ENCODE results near the gene C14orf132.
"Not testable (repeated sequence)": the region's sequence is repeated elsewhere in the genome, so short reads cannot be mapped to it uniquely, and the experiment has no call there.

The C14orf132 gene

DNA sequence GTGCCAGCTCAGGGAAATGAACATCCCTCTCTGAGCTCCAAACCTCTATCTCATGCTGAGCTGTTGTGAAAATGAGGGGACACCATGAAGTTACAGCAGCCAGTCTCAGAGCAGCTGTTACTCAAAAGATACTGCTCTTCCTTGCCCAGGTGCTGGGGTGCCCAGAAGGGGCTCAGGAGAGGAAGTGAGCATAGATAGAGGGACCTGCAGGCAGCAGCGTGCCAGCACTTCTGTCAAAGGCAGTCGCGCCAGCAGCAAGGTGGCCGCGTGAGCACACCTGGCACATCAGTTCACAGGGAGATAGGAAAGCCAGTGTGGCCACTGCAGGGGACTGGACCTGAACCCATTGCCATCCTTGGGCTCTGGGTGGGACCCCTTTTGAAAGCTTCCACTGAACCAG is 27.8 kb downstream of the C14orf132 start:
- TF ChIP-seq, protein P1, sequence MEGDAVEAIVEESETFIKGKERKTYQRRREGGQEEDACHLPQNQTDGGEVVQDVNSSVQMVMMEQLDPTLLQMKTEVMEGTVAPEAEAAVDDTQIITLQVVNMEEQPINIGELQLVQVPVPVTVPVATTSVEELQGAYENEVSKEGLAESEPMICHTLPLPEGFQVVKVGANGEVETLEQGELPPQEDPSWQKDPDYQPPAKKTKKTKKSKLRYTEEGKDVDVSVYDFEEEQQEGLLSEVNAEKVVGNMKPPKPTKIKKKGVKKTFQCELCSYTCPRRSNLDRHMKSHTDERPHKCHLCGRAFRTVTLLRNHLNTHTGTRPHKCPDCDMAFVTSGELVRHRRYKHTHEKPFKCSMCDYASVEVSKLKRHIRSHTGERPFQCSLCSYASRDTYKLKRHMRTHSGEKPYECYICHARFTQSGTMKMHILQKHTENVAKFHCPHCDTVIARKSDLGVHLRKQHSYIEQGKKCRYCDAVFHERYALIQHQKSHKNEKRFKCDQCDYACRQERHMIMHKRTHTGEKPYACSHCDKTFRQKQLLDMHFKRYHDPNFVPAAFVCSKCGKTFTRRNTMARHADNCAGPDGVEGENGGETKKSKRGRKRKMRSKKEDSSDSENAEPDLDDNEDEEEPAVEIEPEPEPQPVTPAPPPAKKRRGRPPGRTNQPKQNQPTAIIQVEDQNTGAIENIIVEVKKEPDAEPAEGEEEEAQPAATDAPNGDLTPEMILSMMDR (IDR thresholded peaks at IDR 0.05; ENCODE audit: insufficient read depth, low read depth, low read length, missing control alignments), result no peak
- no peak overlapping the region for H3K4me3 ChIP-seq (ENCODE audit: low read length)
- DNase-seq (ENCODE audit: low read depth), result no peak

DNA sequence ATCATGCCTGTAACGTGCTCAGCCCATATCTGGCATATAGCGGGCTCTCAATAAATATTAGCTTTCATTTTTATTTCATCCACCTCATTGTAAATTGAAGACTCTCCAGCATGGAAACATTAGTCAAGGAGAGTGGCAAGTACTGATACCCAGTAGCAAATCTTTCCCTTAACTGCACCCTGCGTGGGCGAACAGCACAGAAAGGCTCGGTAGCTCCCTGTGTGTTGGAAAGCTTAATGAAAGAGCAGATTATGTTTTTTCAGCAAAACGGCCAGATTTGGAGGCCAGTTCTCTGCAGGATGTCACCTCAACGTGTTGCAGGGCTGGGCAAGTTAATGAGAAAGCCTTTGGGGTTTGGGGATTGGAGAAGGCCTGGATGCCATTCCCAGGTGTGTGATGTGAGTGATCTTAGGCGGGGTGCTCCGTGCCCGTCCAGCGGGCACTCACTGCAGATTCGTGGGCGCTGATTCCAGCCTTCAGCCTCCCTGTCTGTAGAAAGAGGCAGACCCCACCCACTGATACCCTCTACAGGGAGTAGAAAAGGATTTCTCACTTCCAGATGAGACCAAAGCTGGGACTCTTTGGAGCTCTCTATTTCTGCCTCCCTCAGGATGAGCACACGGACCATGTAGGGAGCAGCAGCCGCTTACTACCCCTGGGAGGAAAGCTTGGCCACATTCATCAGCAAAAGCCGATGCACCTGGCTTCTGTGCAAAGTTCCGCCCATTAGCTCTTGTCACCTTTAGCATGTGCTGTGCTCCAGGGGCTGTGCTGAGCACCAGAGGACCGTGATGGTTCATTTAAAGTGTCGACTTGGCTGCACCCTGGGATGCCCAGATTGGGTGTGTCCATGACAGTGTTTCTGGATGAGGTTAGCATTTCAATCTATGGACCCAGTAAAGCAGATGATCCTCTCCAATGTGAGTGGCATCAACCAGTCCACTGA is 29.1 kb downstream of the C14orf132 start:
- H3K4me3 ChIP-seq (ENCODE audit: low read length), result no peak overlapping the region
- DNase-seq (ENCODE audit: low read depth), result no peak
- TF ChIP-seq, protein P1 (IDR thresholded peaks at IDR 0.05; ENCODE audit: insufficient read depth, low read depth, low read length, missing control alignments), result no peak

DNA sequence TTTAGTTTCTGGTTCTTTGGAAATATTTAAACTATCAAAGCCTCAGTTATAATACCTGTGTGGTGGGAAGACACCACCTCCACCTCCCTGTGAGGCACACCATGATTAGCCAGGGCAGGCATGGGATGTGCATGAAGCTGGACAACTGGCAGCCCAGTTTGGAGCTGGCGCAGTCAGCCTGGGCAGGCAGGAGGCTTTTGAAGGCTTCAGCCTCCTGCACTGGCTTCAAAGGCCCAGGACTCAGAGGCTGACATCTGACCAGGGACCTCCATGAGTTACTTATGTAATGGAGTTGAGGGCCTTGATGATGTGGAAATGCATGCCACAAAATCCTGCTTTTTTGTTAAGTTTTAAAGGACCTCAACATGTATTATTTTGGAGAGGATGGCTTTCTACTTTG is 30.3 kb downstream of the C14orf132 start:
- H3K4me3 ChIP-seq (ENCODE audit: low read length), result no peak overlapping the region
- TF ChIP-seq, protein P1 (IDR thresholded peaks at IDR 0.05; ENCODE audit: insufficient read depth, low read depth, low read length, missing control alignments), result no peak
- DNase-seq (ENCODE audit: low read depth), result no peak

DNA sequence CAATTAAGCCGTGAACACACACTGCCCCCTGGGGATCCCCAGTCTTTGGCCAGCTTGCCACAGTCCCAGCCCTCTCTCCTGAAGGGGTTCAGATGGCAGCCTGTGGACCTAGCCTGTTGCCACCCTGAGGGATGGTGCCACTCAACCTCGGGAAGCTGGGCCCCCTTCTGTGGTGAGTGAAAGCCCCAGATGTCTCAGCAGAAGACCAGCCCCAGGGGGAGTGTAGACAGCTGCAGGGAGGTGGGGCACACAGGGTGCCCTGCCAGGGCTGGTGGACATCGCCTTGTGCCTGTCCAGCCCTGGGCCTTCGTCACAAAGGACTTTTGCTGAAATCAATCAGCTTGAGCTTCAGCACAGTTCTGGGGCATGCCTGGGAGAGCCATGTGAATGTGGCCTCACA is 32.4 kb downstream of the C14orf132 start:
- no peak overlapping the region for H3K4me3 ChIP-seq (ENCODE audit: low read length)
- TF ChIP-seq, protein P1 (IDR thresholded peaks at IDR 0.05; ENCODE audit: insufficient read depth, low read depth, low read length, missing control alignments), result no peak
- no peak for DNase-seq (ENCODE audit: low read depth)

DNA sequence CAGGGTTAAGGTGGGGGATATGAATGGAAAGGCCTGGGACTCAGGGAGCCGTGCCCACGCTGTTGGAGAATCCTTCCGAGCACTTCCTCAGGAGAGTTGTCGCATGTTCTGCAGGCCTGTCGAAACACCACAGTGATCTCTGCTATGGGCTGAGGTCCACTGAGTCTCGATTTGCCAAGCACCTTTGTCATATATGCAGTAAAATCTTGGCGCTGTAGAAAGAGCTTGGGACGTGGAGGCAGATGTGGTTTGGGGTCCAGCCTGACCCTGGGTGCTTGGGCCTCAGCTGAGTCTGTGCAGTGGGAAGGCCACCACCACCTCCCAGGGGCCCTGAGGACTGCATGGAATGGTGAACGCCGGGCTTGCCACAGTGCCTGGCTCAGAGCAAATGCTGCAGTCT is 32.9 kb downstream of the C14orf132 start:
- no peak overlapping the region for H3K4me3 ChIP-seq (ENCODE audit: low read length)
- DNase-seq (ENCODE audit: low read depth), result no peak
- TF ChIP-seq, protein P1 (IDR thresholded peaks at IDR 0.05; ENCODE audit: insufficient read depth, low read depth, low read length, missing control alignments), result no peak

DNA sequence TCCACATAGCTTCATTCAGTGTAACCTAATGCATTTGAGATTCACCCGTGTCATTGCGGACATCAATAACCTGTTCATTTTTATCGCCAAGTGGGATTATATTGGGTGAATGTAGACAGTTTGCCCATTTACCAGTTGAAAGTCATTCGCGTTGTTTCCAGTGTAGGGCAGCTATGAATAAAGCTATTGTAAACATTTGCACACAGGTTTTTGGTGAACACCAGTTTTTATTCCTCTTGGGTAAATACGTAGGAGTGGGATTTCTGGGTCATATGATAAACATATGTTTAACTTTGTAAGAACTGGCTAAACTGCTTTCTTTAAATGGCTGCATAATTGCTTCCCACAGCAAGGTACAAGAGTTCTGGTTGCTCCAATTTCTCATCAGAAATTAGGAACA is 33.6 kb downstream of the C14orf132 start:
- no peak overlapping the region for H3K4me3 ChIP-seq (ENCODE audit: low read length)
- DNase-seq (ENCODE audit: low read depth), result no peak
- TF ChIP-seq, protein P1 (IDR thresholded peaks at IDR 0.05; ENCODE audit: insufficient read depth, low read depth, low read length, missing control alignments), result no peak

DNA sequence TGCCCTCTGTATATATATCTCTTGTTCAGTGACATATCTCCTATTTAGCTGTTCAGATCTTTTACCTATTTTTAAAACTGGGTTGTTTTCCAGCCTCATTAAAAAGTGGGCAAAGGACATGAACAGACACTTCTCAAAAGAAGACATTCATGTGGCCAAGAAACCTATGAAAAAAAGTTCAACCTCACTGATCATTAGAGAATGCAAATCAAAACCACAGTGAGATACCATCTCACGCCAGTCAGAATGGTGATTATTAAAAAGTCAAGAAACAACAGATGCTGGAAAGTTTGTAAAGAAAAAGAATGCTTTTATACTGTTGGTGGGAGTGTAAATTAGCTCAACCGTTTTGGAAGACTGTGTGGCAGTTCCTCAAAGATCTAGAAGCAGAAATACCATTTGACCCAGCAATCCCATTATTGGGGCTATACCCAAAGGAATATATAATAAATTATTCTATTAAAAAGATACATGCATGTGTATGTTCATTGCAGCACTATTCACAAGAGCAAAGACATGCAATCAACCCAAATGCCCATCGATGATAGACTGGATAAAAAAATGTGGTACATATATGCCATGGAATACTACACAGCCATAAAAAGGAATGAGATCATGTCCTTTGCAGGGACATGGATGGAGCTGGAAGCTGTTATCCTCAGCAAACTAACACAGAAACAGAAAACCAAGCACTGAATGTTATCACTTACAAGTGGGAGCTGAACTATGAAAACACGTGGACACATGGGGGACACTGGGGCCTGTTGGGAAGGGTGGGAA is 34.3 kb downstream of the C14orf132 start:
- not testable (repeated sequence) for DNase-seq (ENCODE audit: low read depth); H3K4me3 ChIP-seq (ENCODE audit: low read length)
